HepG2 (cell line): Measurements from ENCODE around the gene GRAMD1A. TPM values are rescaled to one million over a fixed set of nuclear protein-coding genes. Genes with fewer than 3 reads are reported as not detected.

ENCODE experiments used
- AHDC1 ChIP-seq: sonication (generic); formaldehyde crosslinking; IDR thresholded peaks from 2 replicates; pipeline ENCODE4 v1.5.1; 2020; ENCODE audit warnings: mild to moderate bottlenecking, missing genetic modification reagents, borderline replicate concordance
- CC2D1A ChIP-seq: sonication (generic); formaldehyde crosslinking; IDR thresholded peaks from 2 replicates; pipeline ENCODE4 v1.8.1; 2023; ENCODE audit warnings: mild to moderate bottlenecking, missing genetic modification reagents
- CSRNP1 ChIP-seq: sonication (generic); formaldehyde crosslinking; IDR thresholded peaks from 2 replicates; pipeline ENCODE4 v1.8.1; 2023; ENCODE audit warnings: mild to moderate bottlenecking, missing genetic modification reagents
- HDAC1 ChIP-seq: sonication (generic); formaldehyde crosslinking; IDR thresholded peaks from 2 replicates; pipeline ENCODE4 v1.5.1; 2020; ENCODE audit warnings: mild to moderate bottlenecking, missing genetic modification reagents
- NCOA2 ChIP-seq: sonication (generic); formaldehyde crosslinking; IDR thresholded peaks from 2 replicates; pipeline ENCODE4 v1.8.0; 2022; ENCODE audit warnings: inconsistent platforms
- NR2F1 ChIP-seq, 2 experiments: fragments of 450-650 bp in 1 of 2; formaldehyde crosslinking in 1 of 2; IDR thresholded peaks; 2 replicates each; pipeline versions ENCODE4 v1.5.0 to v1.6.1; 2016 to 2020; ENCODE audit warnings: mild to moderate bottlenecking in 1 of 2, missing compliant biosample characterization in 1 of 2, missing genetic modification reagents in 1 of 2, moderate library complexity in 1 of 2
- SPEN ChIP-seq: sonication (generic); formaldehyde crosslinking; IDR thresholded peaks from 2 replicates; pipeline ENCODE4 v1.5.1; 2020; ENCODE audit warnings: low read depth, mild to moderate bottlenecking, missing genetic modification reagents
- SSRP1 ChIP-seq: IDR thresholded peaks from 2 replicates; pipeline ENCODE4 v1.6.1; 2016; ENCODE audit warnings: control low read depth
- TP53 ChIP-seq: sonication (generic); formaldehyde crosslinking; conservative IDR thresholded peaks from 2 replicates; pipeline ENCODE4 v1.4.0; 2020; ENCODE audit warnings: missing genetic modification reagents
- ZBTB20 ChIP-seq: sonication (generic); formaldehyde crosslinking; IDR thresholded peaks from 2 replicates; pipeline ENCODE4 v1.8.1; 2023; ENCODE audit warnings: missing genetic modification reagents, low read depth, mild to moderate bottlenecking, borderline replicate concordance
- ZFP91 ChIP-seq: sonication (generic); formaldehyde crosslinking; IDR thresholded peaks from 2 replicates; pipeline ENCODE4 v1.9.0; 2022; ENCODE audit warnings: missing genetic modification reagents, mild to moderate bottlenecking, borderline replicate concordance
- ZNF276 ChIP-seq: sonication (generic); formaldehyde crosslinking; IDR thresholded peaks from 2 replicates; pipeline ENCODE4 v1.4.0; 2020; ENCODE audit warnings: mild to moderate bottlenecking, low read depth, missing genetic modification reagents
- ZNF292 ChIP-seq: sonication (generic); formaldehyde crosslinking; IDR thresholded peaks from 2 replicates; pipeline ENCODE4 v1.8.1; 2022; ENCODE audit warnings: mild to moderate bottlenecking, low read depth, missing genetic modification reagents, borderline replicate concordance
- ZNF33B ChIP-seq: sonication (generic); formaldehyde crosslinking; IDR thresholded peaks from 2 replicates; pipeline ENCODE4 v1.5.1; 2020; ENCODE audit warnings: mild to moderate bottlenecking, missing genetic modification reagents
- ZNF563 ChIP-seq: sonication (generic); formaldehyde crosslinking; IDR thresholded peaks from 2 replicates; pipeline ENCODE4 v1.8.0; 2022; ENCODE audit warnings: mild to moderate bottlenecking, moderate library complexity, missing genetic modification reagents
- ZNF580 ChIP-seq: IDR thresholded peaks from 2 replicates; pipeline ENCODE4 v1.6.1; 2016; ENCODE audit warnings: low read depth, borderline replicate concordance
- ZNF616 ChIP-seq: sonication (generic); formaldehyde crosslinking; IDR thresholded peaks from 2 replicates; pipeline ENCODE4 v1.5.0; 2020; ENCODE audit warnings: low read depth, mild to moderate bottlenecking, missing genetic modification reagents
- polyA plus RNA-seq, 8 experiments: library from polyadenylated mRNA; depleted of rRNA in 3 of 8; stranded (reverse) in 7 of 8; unstranded in 1 of 8; fragments of >200 nt; fragmentation: Illumina TruSeq in 4 of 8; extraction: Trizol in 4 of 8; gene quantifications; 2 replicates each; pipeline versions ENCODE4 v1.2.1 to v1.2.3, GENCODE V29; 2011 to 2016; ENCODE audit warnings: low read depth in 4 of 8, missing spikeins in 1 of 8, mixed read lengths in 1 of 8; ENCODE audit not compliant: insufficient read depth in 1 of 8
- total RNA-seq, 5 experiments: library from RNA; depleted of rRNA; stranded (reverse); fragments of >200 nt; fragmentation: Illumina TruSeq; extraction: Trizol; gene quantifications; 2 replicates each; pipeline ENCODE4 v1.2.3, GENCODE V29; 2016; ENCODE audit warnings: low read depth in 1 of 5

The GRAMD1A gene
- total and polyA plus RNA-seq, 2 of the 13 experiments (the other 11 are each of a cell fraction or from before 2014, with no cell fraction given): 14.7 to 181 TPM

- TF ChIP-seq AHDC1 (CRISPR knock-in tag) (no peak), CSRNP1 (CRISPR knock-in tag) (no peak), ZFP91 (no peak), ZNF33B (CRISPR knock-in tag) (no peak), ZBTB20 (CRISPR knock-in tag) (no peak), NCOA2 (CRISPR knock-in tag) (no peak), ZNF580 (CRISPR knock-in tag) (no peak), SPEN (CRISPR knock-in tag) (0 out of 2 replicates have a peak, but pooled peaks have one; percentile 6), CC2D1A (CRISPR knock-in tag) (no peak), ZNF276 (CRISPR knock-in tag) (no peak), ZNF292 (CRISPR knock-in tag) (0 out of 2 replicates have a peak, but pooled peaks have one; percentile 12), TP53 (no peak), HDAC1 (CRISPR knock-in tag) (0 out of 2 replicates have a peak, but pooled peaks have one; percentile 29), NR2F1 (CRISPR knock-in tag; IDR thresholded peaks at IDR 0.05) (no peak), SSRP1 (CRISPR knock-in tag) (no peak), ZNF563 (CRISPR knock-in tag) (no peak), ZNF616 (no peak)
Measured at GRCh38 chr19:35038623-35039512, 38.7 kb downstream of the GRAMD1A start (continued).
